ENCODE measurements around the gene TEPSIN.

TEPSIN gene

GRCh38 chr17:81249223-81250040 is 10.6 kb upstream of the TEPSIN start:
- DNase-seq: peak; percentile 39

- DNase-seq: no peak
Measured at GRCh38 chr17:81248649-81249048, 9.8 kb upstream of the TEPSIN start.

- no peak for DNase-seq
Measured at GRCh38 chr17:81247339-81247990, 8.6 kb upstream of the TEPSIN start.

- DNase-seq: no peak
Measured at GRCh38 chr17:81246679-81247338, 8.0 kb upstream of the TEPSIN start.

- no peak for DNase-seq
Measured at GRCh38 chr17:81246343-81246670, 7.5 kb upstream of the TEPSIN start.

GRCh38 chr17:81245665-81246342 is 6.9 kb upstream of the TEPSIN start:
- no peak for DNase-seq

GRCh38 chr17:81245024-81245664 is 6.3 kb upstream of the TEPSIN start:
- DNase-seq: no peak

- no peak for DNase-seq
Measured at GRCh38 chr17:81244358-81245023, 5.6 kb upstream of the TEPSIN start.

- DNase-seq: no peak
Measured at GRCh38 chr17:81243333-81243664, 4.4 kb upstream of the TEPSIN start.

GRCh38 chr17:81242421-81243332 is 3.8 kb upstream of the TEPSIN start:
- no peak for DNase-seq

- peak; percentile 44 for DNase-seq
Measured at GRCh38 chr17:81241648-81242420, 3.0 kb upstream of the TEPSIN start.

- no peak for DNase-seq
Measured at GRCh38 chr17:81241203-81241602, 2.3 kb upstream of the TEPSIN start.

- no peak for DNase-seq
Measured at GRCh38 chr17:81240761-81241160, 1.9 kb upstream of the TEPSIN start.

GRCh38 chr17:81239714-81240555 is 1.1 kb upstream of the TEPSIN start:
- peak; percentile 33 for DNase-seq

- no peak for DNase-seq
Measured at GRCh38 chr17:81238490-81238814, 403 bp downstream of the TEPSIN start.

GRCh38 chr17:81237591-81238489 is 1.0 kb downstream of the TEPSIN start:
- DNase-seq: no peak

GRCh38 chr17:81236784-81237183 is 2.1 kb downstream of the TEPSIN start:
- DNase-seq: no peak

Data from EL (cell line).